K562 (cell line): ENCODE results near the gene MRRF. TPM values are rescaled to one million over a fixed set of nuclear protein-coding genes. Genes with fewer than 3 reads are reported as not detected.

Experiments
- ATAC-seq: fragments of 200-7000 bp; cut with Tn5 transposase; 3 replicates; pipeline ENCODE4 v1.9.1; 2020; ENCODE audit warnings: moderate library complexity
- BruUV-seq: library from RNA; stranded (reverse); fragments of 400-500 nt; replicated peaks from 2 replicates; lab custom pipeline; 2021; lab: Mats Ljungman, UMichigan
- CTCF ChIA-PET: fragments of 300-600 bp; formaldehyde crosslinking; extraction: SDS; loops from one replicate; lab custom pipeline; 2021; ENCODE audit warnings: low intra/inter-chr PET ratio; lab: Yijun Ruan, JAX
- POLR2A ChIA-PET: fragments of 300-600, 350-650 bp; sonication (Branson Sonifier 250); formaldehyde crosslinking; extraction: SDS; loops from one replicate; lab custom pipeline; 2021; ENCODE audit warnings: antibody characterized with exemption, inconsistent platforms; lab: Yijun Ruan, JAX
- DNase-seq, 4 experiments: peaks; one replicate each; pipeline versions ENCODE4 v3.0.0 to v3.0.0-alpha.2; 2011 to 2018; ENCODE audit warnings: low spot score in 3 of 4, mixed read lengths in 3 of 4; ENCODE audit errors: extremely low read depth in 1 of 4
- FAIRE-seq: peaks from 2 replicates; lab custom pipeline; 2011; peaks lifted over from hg19 to GRCh38; lab: Jason Lieb, UNC
- H2AFZ ChIP-seq: 2 replicates; pipeline ENCODE4 v1.6.0; 2011; ENCODE audit warnings: low read depth, low read length, control low read depth, inconsistent platforms
- H3K27ac ChIP-seq: fragments of 200-600 bp; 3 replicates; pipeline ENCODE4 v1.8.0; 2011; ENCODE audit warnings: low read depth, mild to moderate bottlenecking, control low read depth, inconsistent platforms, low read length, moderate library complexity, mixed read lengths; ENCODE audit errors: extremely low read depth
- H3K27me3 ChIP-seq, 2 experiments: fragments of 300-600 bp in 1 of 2; 2 replicates in 1 of 2; 3 replicates in 1 of 2; pipeline versions ENCODE4 v1.6.0 to v1.8.0; 2011; ENCODE audit warnings: inconsistent platforms in 2 of 2, low read length in 2 of 2, mild to moderate bottlenecking in 1 of 2, mixed read lengths in 1 of 2, moderate library complexity in 1 of 2; ENCODE audit not compliant: control insufficient read depth in 2 of 2, insufficient read depth in 2 of 2
- H3K36me3 ChIP-seq: fragments of 300-600 bp; 3 replicates; pipeline ENCODE4 v1.8.0; 2011; ENCODE audit warnings: mild to moderate bottlenecking, low read length, inconsistent platforms; ENCODE audit not compliant: control insufficient read depth, insufficient read depth
- H3K4me1 ChIP-seq, 2 experiments: fragments of 200-600 bp in 1 of 2; replicated peaks in 1 of 2; 2 replicates in 1 of 2; 3 replicates in 1 of 2; pipeline versions ENCODE4 v1.5.1 to v1.8.0; 2011; ENCODE audit warnings: inconsistent platforms in 2 of 2, low read length in 2 of 2, mild to moderate bottlenecking in 1 of 2, mixed read lengths in 1 of 2, moderate library complexity in 1 of 2; ENCODE audit not compliant: control insufficient read depth in 2 of 2, insufficient read depth in 2 of 2
- H3K4me2 ChIP-seq: 2 replicates; pipeline ENCODE4 v1.6.1; 2011; ENCODE audit warnings: low read length, control low read depth, inconsistent platforms, mixed read lengths; ENCODE audit not compliant: insufficient read depth
- H3K4me3 ChIP-seq: fragments of 200-600 bp; sonication (generic), shearing (Covaris generic); 2 replicates; pipeline ENCODE4 v1.5.1; 2016; ENCODE audit warnings: control low read depth, inconsistent platforms
- H3K79me2 ChIP-seq: fragments of 200-600 bp; 3 replicates; pipeline ENCODE4 v1.8.0; 2011; ENCODE audit warnings: low read length, inconsistent platforms; ENCODE audit not compliant: control insufficient read depth, insufficient read depth
- H3K9ac ChIP-seq, 2 experiments: 2 replicates each; pipeline versions ENCODE4 v1.6.0 to v1.6.1; 2011; ENCODE audit warnings: low read depth in 2 of 2, low read length in 2 of 2, control low read depth in 1 of 2, inconsistent platforms in 1 of 2, mild to moderate bottlenecking in 1 of 2, mixed read lengths in 1 of 2; ENCODE audit not compliant: insufficient read depth in 1 of 2
- H3K9me1 ChIP-seq: one replicate; pipeline ENCODE4 v1.6.0; 2011; ENCODE audit warnings: inconsistent platforms, mild to moderate bottlenecking, low read length, moderate library complexity; ENCODE audit not compliant: control insufficient read depth, insufficient read depth
- H3K9me3 ChIP-seq: replicated peaks from 2 replicates; pipeline ENCODE4 v1.5.1; 2011; ENCODE audit warnings: low read depth, low read length, inconsistent platforms; ENCODE audit not compliant: control insufficient read depth, insufficient read depth
- H4K20me1 ChIP-seq: replicated peaks from 2 replicates; pipeline ENCODE4 v1.6.1; 2011; ENCODE audit warnings: low read length, inconsistent platforms, mixed read lengths; ENCODE audit not compliant: control insufficient read depth, insufficient read depth
- CBFA2T3 ChIP-seq: fragments of 450-650 bp; IDR thresholded peaks from 2 replicates; pipeline ENCODE4 v1.6.1; 2017
- DNMT1 ChIP-seq: fragments of 450-650 bp; IDR thresholded peaks from 2 replicates; pipeline ENCODE4 v1.6.1; 2016; ENCODE audit warnings: antibody characterized with exemption, mild to moderate bottlenecking
- NFYB ChIP-seq: IDR thresholded peaks from 2 replicates; pipeline ENCODE4 v1.6.1; 2011; ENCODE audit warnings: mild to moderate bottlenecking, moderate library complexity; ENCODE audit not compliant: insufficient read length; ENCODE audit errors: extremely low read depth
- RAD51 ChIP-seq: fragments of 450-650 bp; IDR thresholded peaks from 2 replicates; pipeline ENCODE4 v1.7.1; 2016; ENCODE audit warnings: low read depth, mild to moderate bottlenecking, borderline replicate concordance
- SMARCE1 ChIP-seq: fragments of 450-650 bp; IDR thresholded peaks from 2 replicates; pipeline ENCODE4 v1.7.1; 2016; ENCODE audit warnings: mild to moderate bottlenecking
- TAF7 ChIP-seq: fragments of 450-650 bp; IDR thresholded peaks from 2 replicates; pipeline ENCODE4 v1.6.1; 2016; ENCODE audit warnings: missing genetic modification characterization, missing compliant biosample characterization
- ZNF121 ChIP-seq: sonication (generic); formaldehyde crosslinking; conservative IDR thresholded peaks from 2 replicates; pipeline ENCODE4 v1.8.0; 2022; ENCODE audit warnings: missing genetic modification reagents
- ZNF316 ChIP-seq: fragments of 450-650 bp; IDR thresholded peaks from 2 replicates; pipeline ENCODE4 v1.6.1; 2016
- in situ Hi-C: fragments of 300-500 bp; cut with MboI; formaldehyde crosslinking; loops from 4 replicates; pipeline ENCODE4 v1.15.0; 2018; ENCODE audit warnings: inconsistent platforms, mixed read lengths
- intact Hi-C: fragments of 100-400 bp; cut with micrococcal nuclease; formaldehyde crosslinking; loops from 2 replicates; pipeline ENCODE4 v1.14.2; 2022
- polyA plus RNA-seq, 8 experiments: library from polyadenylated mRNA; depleted of rRNA in 4 of 8; stranded (reverse) in 5 of 8; unstranded in 3 of 8; fragments of >200 nt; fragmentation: Nextera tagmentation in 2 of 8; fragmentation: Illumina TruSeq in 1 of 8; extraction: Ambion mirVana in 2 of 8; extraction: Trizol in 1 of 8; gene quantifications; 2 replicates each; pipeline versions ENCODE4 v1.2.1 to v1.2.3, GENCODE V29; 2011 to 2014; ENCODE audit warnings: inconsistent platforms in 1 of 8, missing spikeins in 1 of 8
- total RNA-seq, 7 experiments: library from RNA; depleted of rRNA in 6 of 7; stranded (reverse); fragments of >200 nt in 6 of 7; fragmentation: Illumina TruSeq in 2 of 7; extraction: Trizol in 2 of 7; gene quantifications; 2 replicates each; pipeline versions ENCODE4 v1.2.1 to v1.2.3, GENCODE V29; 2011 to 2021; ENCODE audit warnings: low replicate concordance in 1 of 7
- TF ChIP-seq, protein P1 (sequence below): sonication (generic); formaldehyde crosslinking; IDR thresholded peaks from 2 replicates; pipeline ENCODE4 v1.9.0; 2022; ENCODE audit warnings: mild to moderate bottlenecking, missing genetic modification reagents
- TF ChIP-seq, protein P2 (sequence below): sonication (generic); formaldehyde crosslinking; IDR thresholded peaks from 2 replicates; pipeline ENCODE4 v1.5.0; 2020; ENCODE audit warnings: missing genetic modification reagents
- TF ChIP-seq, protein P3 (sequence below): fragments of 450-650 bp; conservative IDR thresholded peaks from 2 replicates; pipeline ENCODE4 v1.6.1; 2016; ENCODE audit warnings: missing genetic modification characterization, low read depth, mild to moderate bottlenecking, control low read depth, missing compliant biosample characterization

Gene MRRF
- total and polyA plus RNA-seq, 9 of the 15 experiments (the other 6 are each of a cell fraction or from before 2014, with no cell fraction given): 55.0 to 105 (median 81.2) TPM

DNA sequence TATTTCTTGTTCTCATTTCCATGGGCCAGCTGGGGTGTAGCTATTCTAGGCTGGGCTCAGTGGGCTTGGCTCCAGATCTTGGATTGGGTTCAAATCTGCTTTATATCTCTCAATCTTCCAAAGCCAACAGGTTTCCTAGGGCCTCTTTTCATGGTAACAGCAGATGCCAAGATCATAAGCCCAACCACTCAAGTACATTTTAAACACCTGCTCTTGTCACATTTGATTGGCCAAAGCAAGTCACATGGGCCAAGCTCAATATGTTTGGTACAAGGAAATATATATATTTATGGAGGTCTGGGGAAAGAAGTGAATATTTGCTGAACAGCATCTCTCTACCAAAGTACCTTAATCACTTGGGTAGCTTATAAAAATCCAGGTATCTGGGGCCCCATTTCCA, 49.5 kb downstream of the MRRF start:
- Histone ChIP-seq H2AFZ (no peak overlapping the region), H3K4me3 (no peak overlapping the region), H3K79me2 (0 out of 3 replicates have a peak, but pooled peaks cover 3% of the 10 kb centered on the region), H3K9ac (no peak overlapping the region), H3K9me1 (no peaks in the 10 kb centered on the region), H3K4me1 (no peaks in the 10 kb centered on the region), H4K20me1 (no peaks in the 10 kb centered on the region), H3K27ac (no peak overlapping the region), H3K9me3 (no peaks in the 10 kb centered on the region), H3K4me2 (no peak overlapping the region), H3K36me3 (peaks cover 81% of the 10 kb centered on the region), H3K27me3 (no peaks in the 10 kb centered on the region)
- no peak for FAIRE-seq
- BruUV-seq: no TSS peak
- DNase-seq: no peak
- POLR2A ChIA-PET: interaction anchor here (0.7 to 1.2 kb wide), 3 partner anchors 34 to 92 kb away, joined by 3 read pairs; no protein-coding TSS in a partner anchor
- CTCF ChIA-PET: no interaction called here
- no peak for ATAC-seq
- TF ChIP-seq, protein P1, sequence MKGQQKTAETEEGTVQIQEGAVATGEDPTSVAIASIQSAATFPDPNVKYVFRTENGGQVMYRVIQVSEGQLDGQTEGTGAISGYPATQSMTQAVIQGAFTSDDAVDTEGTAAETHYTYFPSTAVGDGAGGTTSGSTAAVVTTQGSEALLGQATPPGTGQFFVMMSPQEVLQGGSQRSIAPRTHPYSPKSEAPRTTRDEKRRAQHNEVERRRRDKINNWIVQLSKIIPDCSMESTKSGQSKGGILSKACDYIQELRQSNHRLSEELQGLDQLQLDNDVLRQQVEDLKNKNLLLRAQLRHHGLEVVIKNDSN (CRISPR knock-in tag): peak; percentile 67
- no peak for TF ChIP-seq TAF7 (tag)
- peak; percentile 41; the same call in 1 of the 2 replicates for TF ChIP-seq RAD51
- peak; percentile 9 for TF ChIP-seq NFYB
- peak; percentile 44; the same call in 1 of the 2 replicates for TF ChIP-seq CBFA2T3
- TF ChIP-seq, protein P2, sequence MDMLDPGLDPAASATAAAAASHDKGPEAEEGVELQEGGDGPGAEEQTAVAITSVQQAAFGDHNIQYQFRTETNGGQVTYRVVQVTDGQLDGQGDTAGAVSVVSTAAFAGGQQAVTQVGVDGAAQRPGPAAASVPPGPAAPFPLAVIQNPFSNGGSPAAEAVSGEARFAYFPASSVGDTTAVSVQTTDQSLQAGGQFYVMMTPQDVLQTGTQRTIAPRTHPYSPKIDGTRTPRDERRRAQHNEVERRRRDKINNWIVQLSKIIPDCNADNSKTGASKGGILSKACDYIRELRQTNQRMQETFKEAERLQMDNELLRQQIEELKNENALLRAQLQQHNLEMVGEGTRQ: peak; percentile 68
- TF ChIP-seq, protein P3, sequence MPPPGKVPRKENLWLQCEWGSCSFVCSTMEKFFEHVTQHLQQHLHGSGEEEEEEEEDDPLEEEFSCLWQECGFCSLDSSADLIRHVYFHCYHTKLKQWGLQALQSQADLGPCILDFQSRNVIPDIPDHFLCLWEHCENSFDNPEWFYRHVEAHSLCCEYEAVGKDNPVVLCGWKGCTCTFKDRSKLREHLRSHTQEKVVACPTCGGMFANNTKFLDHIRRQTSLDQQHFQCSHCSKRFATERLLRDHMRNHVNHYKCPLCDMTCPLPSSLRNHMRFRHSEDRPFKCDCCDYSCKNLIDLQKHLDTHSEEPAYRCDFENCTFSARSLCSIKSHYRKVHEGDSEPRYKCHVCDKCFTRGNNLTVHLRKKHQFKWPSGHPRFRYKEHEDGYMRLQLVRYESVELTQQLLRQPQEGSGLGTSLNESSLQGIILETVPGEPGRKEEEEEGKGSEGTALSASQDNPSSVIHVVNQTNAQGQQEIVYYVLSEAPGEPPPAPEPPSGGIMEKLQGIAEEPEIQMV: no peak
- TF ChIP-seq ZNF316: no peak
- TF ChIP-seq SMARCE1: no peak
- TF ChIP-seq DNMT1: no peak
- no peak for TF ChIP-seq ZNF121 (CRISPR knock-in tag)
- intact Hi-C loops (no loop called here), in situ Hi-C loops (no loop called here)
